Ascending aorta (tissue), 2 donors: Measurements from ENCODE around the gene MXD4. TPM values are rescaled to one million over a fixed set of nuclear protein-coding genes. Genes with fewer than 3 reads are reported as not detected.

Source experiments
- DNase-seq, 2 donors: peaks; one replicate each; pipeline ENCODE4 v3.0.0-alpha.2; 2019; ENCODE audit warnings: low spot score in 2 of 2
- H3K27ac ChIP-seq, 2 donors: fragments of 200-600 bp; sonication (generic); one replicate each; pipeline ENCODE4 v1.5.1; 2016 to 2017; ENCODE audit warnings: mild to moderate bottlenecking in 1 of 2
- H3K27me3 ChIP-seq: fragments of 200-600 bp; sonication (generic); one replicate; pipeline ENCODE4 v1.5.1; 2017
- H3K36me3 ChIP-seq, 2 donors: fragments of 200-600 bp; sonication (generic); one replicate each; pipeline ENCODE4 v1.5.1; 2016
- H3K4me1 ChIP-seq, 2 donors: fragments of 200-600 bp; sonication (generic); one replicate each; pipeline ENCODE4 v1.5.1; 2016 to 2017; ENCODE audit warnings: mild to moderate bottlenecking in 1 of 2
- H3K4me3 ChIP-seq, 2 donors: fragments of 200-600 bp; sonication (generic); one replicate each; pipeline ENCODE4 v1.5.1; 2016 to 2017; ENCODE audit warnings: mild to moderate bottlenecking in 1 of 2
- H3K9me3 ChIP-seq, 2 donors: fragments of 200-600 bp; sonication (generic); one replicate each; pipeline ENCODE4 v1.5.1; 2016
- CTCF ChIP-seq, 3 experiments: fragments of 200-600 bp in 2 of 3; fragments of 450-650 bp in 1 of 3; sonication (generic) in 2 of 3; IDR thresholded peaks; one replicate each; pipeline ENCODE4 v1.5.1; 2016 to 2019; ENCODE audit warnings: antibody characterized with exemption in 3 of 3, mild to moderate bottlenecking in 1 of 3, moderate library complexity in 1 of 3
- intact Hi-C: fragments of 100-400 bp; cut with DNase I; formaldehyde crosslinking; loops from one replicate; pipeline ENCODE4 v1.15.1; 2023
- total RNA-seq: library from RNA; depleted of rRNA; stranded (reverse); fragments of >200 nt; gene quantifications from one replicate; pipeline ENCODE4 v1.1.0, GENCODE V29; 2016

Gene MXD4
- total RNA-seq, 1 donor from 2014 or later = 83.2 TPM

- Histone ChIP-seq H3K36me3 (peaks cover 0 to 5% of the 10 kb centered on the region in 2 donors), H3K27ac (no peak overlapping the region), H3K4me3 (no peak overlapping the region), H3K4me1 (no peaks in the 10 kb centered on the region), H3K27me3 (no peaks in the 10 kb centered on the region), H3K9me3 (no peaks in the 10 kb centered on the region)
- intact Hi-C loops = no loop called here
- TF ChIP-seq CTCF (IDR thresholded peaks at IDR 0.05) = no peak
- peak in 1 of 2 donors; percentile 56 for DNase-seq
Measured at GRCh38 chr4:2300431-2301224, 38.7 kb upstream of the MXD4 start.

- intact Hi-C loops = no loop called here
- peak in 1 of 2 donors; percentile 33 for DNase-seq
- no peak overlapping the region for H3K4me3 ChIP-seq
Measured at GRCh38 chr4:2299794-2300193, 37.9 kb upstream of the MXD4 start.

GRCh38 chr4:2298532-2298991 lies 36.7 kb upstream of the MXD4 start:
- Histone ChIP-seq H3K27me3 (no peaks in the 10 kb centered on the region), H3K4me1 (no peaks in the 10 kb centered on the region), H3K27ac (no peak overlapping the region), H3K9me3 (no peaks in the 10 kb centered on the region), H3K4me3 (no peak overlapping the region), H3K36me3 (peaks cover 0 to 5% of the 10 kb centered on the region in 2 donors)
- intact Hi-C loops = no loop called here
- DNase-seq = peak in 1 of 2 donors; percentile 53
- TF ChIP-seq CTCF (IDR thresholded peaks at IDR 0.05) = no peak

More at GRCh38 chr4:2299794-2300193, 37.9 kb upstream of the MXD4 start:
- Histone ChIP-seq H3K4me1 (no peaks in the 10 kb centered on the region), H3K36me3 (peaks cover 0 to 5% of the 10 kb centered on the region in 2 donors), H3K27me3 (no peaks in the 10 kb centered on the region), H3K27ac (no peak overlapping the region), H3K9me3 (no peaks in the 10 kb centered on the region)
- TF ChIP-seq CTCF (IDR thresholded peaks at IDR 0.05) = no peak

GRCh38 chr4:2297606-2298531 lies 36.0 kb upstream of the MXD4 start:
- DNase-seq = peak in 1 of 2 donors; percentile 5
- Histone ChIP-seq H3K9me3 (no peaks in the 10 kb centered on the region), H3K4me1 (no peaks in the 10 kb centered on the region), H3K27me3 (no peaks in the 10 kb centered on the region), H3K36me3 (peaks cover 0 to 5% of the 10 kb centered on the region in 2 donors), H3K27ac (no peak overlapping the region), H3K4me3 (no peak overlapping the region)
- intact Hi-C loops = no loop called here
- TF ChIP-seq CTCF (IDR thresholded peaks at IDR 0.05) = no peak

- DNase-seq = peak in 1 of 2 donors; percentile 58
Measured at GRCh38 chr4:2296631-2297601, 35.0 kb upstream of the MXD4 start.

More at GRCh38 chr4:2296631-2297601, 35.0 kb upstream of the MXD4 start:
- Histone ChIP-seq H3K27me3 (no peaks in the 10 kb centered on the region), H3K4me1 (no peaks in the 10 kb centered on the region), H3K27ac (no peak overlapping the region), H3K36me3 (peaks cover 0 to 5% of the 10 kb centered on the region in 2 donors), H3K4me3 (no peak overlapping the region), H3K9me3 (no peaks in the 10 kb centered on the region)
- TF ChIP-seq CTCF (IDR thresholded peaks at IDR 0.05) = no peak
- intact Hi-C loops = no loop called here
